Transverse colon (tissue), 4 donors: ENCODE measurements around the gene LIMK2. TPM values are rescaled to one million over a fixed set of nuclear protein-coding genes. Genes with fewer than 3 reads are reported as not detected.

Source experiments
- DNase-seq: peaks from one replicate; pipeline ENCODE4 v3.0.0-alpha.2; 2019
- H3K27ac ChIP-seq, 4 donors: fragments of 200-600 bp; sonication (generic); 2 replicates each; pipeline ENCODE4 v1.5.1; 2016 to 2018; ENCODE audit warnings: inconsistent platforms in 4 of 4
- H3K27me3 ChIP-seq: fragments of 200-600 bp; sonication (generic); 2 replicates; pipeline ENCODE4 v1.5.1; 2017; ENCODE audit warnings: inconsistent platforms
- H3K36me3 ChIP-seq, 4 donors: fragments of 200-600 bp; sonication (generic); 2 replicates each; pipeline ENCODE4 v1.5.1; 2017 to 2019; ENCODE audit warnings: inconsistent platforms in 4 of 4
- H3K4me1 ChIP-seq, 4 donors: fragments of 200-600 bp; sonication (generic); 2 replicates each; pipeline ENCODE4 v1.5.1; 2017 to 2020; ENCODE audit warnings: inconsistent platforms in 4 of 4
- H3K4me3 ChIP-seq, 4 donors: fragments of 200-600 bp; sonication (generic); 1 replicate in 1 of 4; 2 replicates in 3 of 4; pipeline versions ENCODE4 v1.5.1 to v1.6.1; 2017 to 2019; ENCODE audit warnings: inconsistent platforms in 4 of 4
- H3K9me3 ChIP-seq, 2 donors: fragments of 200-600 bp; sonication (generic); 2 replicates each; pipeline ENCODE4 v1.5.1; 2017 to 2019; ENCODE audit warnings: inconsistent platforms in 2 of 2
- CTCF ChIP-seq, 5 experiments: fragments of 200-600 bp in 3 of 5; fragments of 450-650 bp in 2 of 5; sonication (generic) in 3 of 5; IDR thresholded peaks; 1 replicate in 2 of 5; 2 replicates in 3 of 5; pipeline ENCODE4 v1.5.1; 2016 to 2017; ENCODE audit warnings: antibody characterized with exemption in 5 of 5, inconsistent platforms in 3 of 5, mild to moderate bottlenecking in 2 of 5, moderate library complexity in 1 of 5
- EP300 ChIP-seq: sonication (generic); formaldehyde crosslinking; IDR thresholded peaks from one replicate; pipeline ENCODE4 v1.6.1; 2017; ENCODE audit warnings: antibody characterized with exemption, low read depth
- POLR2A ChIP-seq: fragments of 450-650 bp; IDR thresholded peaks from one replicate; pipeline ENCODE4 v1.6.1; 2016; ENCODE audit warnings: antibody characterized with exemption, mild to moderate bottlenecking, moderate library complexity
- POLR2AphosphoS5 ChIP-seq, 3 donors: sonication (generic); formaldehyde crosslinking; IDR thresholded peaks; one replicate each; pipeline ENCODE4 v1.6.1; 2016; ENCODE audit warnings: antibody characterized with exemption in 3 of 3
- WGBS, 2 donors: methylation state at CpG; one replicate each; pipeline ENCODE4 v1.1.5; 2018; ENCODE audit warnings: low coverage in 1 of 2; 5-methylcytosine and 5-hydroxymethylcytosine counted together
- in situ Hi-C, 4 donors: fragments of 200-750 bp; cut with MboI; loops; one replicate each; pipeline versions ENCODE4 v1.15.0 to v1.15.1; 2017; ENCODE audit warnings: low sequenced_read_pairs in 3 of 4, low pct_ligation_motif_present in 1 of 4, low pct_unique_long_range_greater_than_20kb in 1 of 4
- intact Hi-C: fragments of 100-400 bp; cut with DNase I; formaldehyde crosslinking; loops from one replicate; pipeline ENCODE4 v1.15.1; 2023; ENCODE audit warnings: low total_unique reads
- total RNA-seq, 4 donors: library from RNA; depleted of rRNA; stranded (reverse); fragments of >200 nt; gene quantifications; one replicate each; pipeline ENCODE4 v1.1.0, GENCODE V29; 2016

The LIMK2 gene
- total RNA-seq, 4 donors from 2014 or later = 124 to 283 (median 210) TPM

GRCh38 chr22:31295831-31296657, 83.9 kb downstream of the LIMK2 start:
- no peaks in the 10 kb centered on the region for H3K9me3 ChIP-seq
- no peak overlapping the region for H3K4me3 ChIP-seq
- H3K4me1 ChIP-seq = peaks cover 24 to 58% (median 34%) of the 10 kb centered on the region in 4 donors
- H3K27ac ChIP-seq = peak overlapping the region; percentile 62 to 77 (median 74)
- 29 to 39% methylated on average over 4 to 5 of the region's 5 CpGs for WGBS, 2 donors
- no peak for DNase-seq
- no peaks in the 10 kb centered on the region for H3K36me3 ChIP-seq
- H3K27me3 ChIP-seq = no peaks in the 10 kb centered on the region
- in situ Hi-C loops (no loop called here), intact Hi-C loops (loop anchor here (10.0 kb wide), 1 partner anchor 1861 kb away; the partner anchor contains the start of gene RFPL1)
- no peak for TF ChIP-seq EP300
- TF ChIP-seq POLR2AphosphoS5 (IDR thresholded peaks at IDR 0.05) = peak in 1 of 3 donors; percentile 39

GRCh38 chr22:31300896-31301295, 88.8 kb downstream of the LIMK2 start:
- Histone ChIP-seq H3K36me3 (no peaks in the 10 kb centered on the region), H3K9me3 (no peaks in the 10 kb centered on the region), H3K27me3 (no peaks in the 10 kb centered on the region), H3K27ac (no peak overlapping the region), H3K4me3 (no peak overlapping the region), H3K4me1 (peaks cover 14 to 36% (median 21%) of the 10 kb centered on the region in 4 donors)
- WGBS, 2 donors = 44 to 46% methylated on average over 3 of the region's 3 CpGs
- TF ChIP-seq POLR2AphosphoS5 (IDR thresholded peaks at IDR 0.05) (no peak), POLR2A (no peak), CTCF (IDR thresholded peaks at IDR 0.05) (no peak), EP300 (no peak)
- no peak for DNase-seq
- intact Hi-C loops = no loop called here
- in situ Hi-C loops = no loop called here

- DNase-seq = no peak
- Histone ChIP-seq H3K27me3 (no peaks in the 10 kb centered on the region), H3K27ac (no peak overlapping the region), H3K36me3 (no peaks in the 10 kb centered on the region), H3K9me3 (no peaks in the 10 kb centered on the region), H3K4me1 (peaks cover 3 to 25% (median 10%) of the 10 kb centered on the region in 4 donors), H3K4me3 (no peak overlapping the region)
- intact Hi-C loops = no loop called here
- TF ChIP-seq EP300 = no peak
- no peak for TF ChIP-seq CTCF (IDR thresholded peaks at IDR 0.05)
- no peak for TF ChIP-seq POLR2A
- no peak for TF ChIP-seq POLR2AphosphoS5 (IDR thresholded peaks at IDR 0.05)
- in situ Hi-C loops = no loop called here
These were observed 89.9 kb downstream of the LIMK2 start for GRCh38 chr22:31302006-31302405.

GRCh38 chr22:31302537-31302936, 90.4 kb downstream of the LIMK2 start:
- 82 to 91% methylated on average over 3 of the region's 3 CpGs for WGBS, 2 donors
- Histone ChIP-seq H3K4me1 (peaks cover 0 to 19% (median 9%) of the 10 kb centered on the region in 4 donors), H3K4me3 (no peak overlapping the region), H3K36me3 (no peaks in the 10 kb centered on the region), H3K9me3 (no peaks in the 10 kb centered on the region), H3K27me3 (no peaks in the 10 kb centered on the region), H3K27ac (no peak overlapping the region)
- in situ Hi-C loops = no loop called here
- DNase-seq = no peak
- no peak for TF ChIP-seq CTCF (IDR thresholded peaks at IDR 0.05)
- intact Hi-C loops = no loop called here
